ENCODE results near the gene SPG7.

SPG7 gene

DNA sequence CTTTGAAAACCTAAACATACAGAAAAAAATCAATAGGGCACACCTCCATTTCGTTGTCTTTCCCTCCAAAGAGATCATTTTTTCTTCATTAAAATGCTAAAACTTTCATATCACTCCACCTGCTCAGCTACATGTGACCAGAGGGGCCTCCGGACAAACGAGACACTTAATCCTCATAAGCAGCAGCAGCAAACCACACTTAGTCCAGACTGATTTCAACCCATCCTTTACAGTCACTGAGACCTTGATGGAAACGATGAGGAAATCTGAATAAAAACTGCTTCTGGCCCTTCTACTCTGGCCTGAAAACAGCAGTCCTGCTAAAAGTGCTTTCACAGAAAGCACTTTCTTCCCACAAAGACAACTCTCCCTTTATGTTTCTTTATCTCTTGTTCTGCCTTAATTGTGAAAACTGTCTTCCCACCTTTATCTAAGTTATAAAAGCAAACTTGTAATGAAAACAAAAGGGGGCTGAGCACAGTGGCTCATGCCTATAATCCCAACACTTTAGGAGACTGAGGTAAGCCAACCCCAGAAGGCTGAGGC lies 22.4 kb upstream of the SPG7 start:
- no peaks in the 10 kb centered on the region for H3K27me3 ChIP-seq (replicated peaks; ENCODE audit: insufficient read depth, low read length)
- H3K4me2 ChIP-seq (ENCODE audit: low read depth, low read length): 0 out of 2 replicates have a peak overlapping the region, but pooled peaks have one; percentile 32
- peaks cover 41% of the 10 kb centered on the region for H3K4me1 ChIP-seq (ENCODE audit: low read length)
- no peak overlapping the region for H2AFZ ChIP-seq (ENCODE audit: low read length)
- TF ChIP-seq EZH2 (optimal IDR thresholded peaks at IDR 0.05; ENCODE audit: low read depth, low read length): no peak
- no peak for TF ChIP-seq EZH2phosphoT487 (IDR thresholded peaks at IDR 0.05; ENCODE audit: low read length)
- TF ChIP-seq, protein P1, sequence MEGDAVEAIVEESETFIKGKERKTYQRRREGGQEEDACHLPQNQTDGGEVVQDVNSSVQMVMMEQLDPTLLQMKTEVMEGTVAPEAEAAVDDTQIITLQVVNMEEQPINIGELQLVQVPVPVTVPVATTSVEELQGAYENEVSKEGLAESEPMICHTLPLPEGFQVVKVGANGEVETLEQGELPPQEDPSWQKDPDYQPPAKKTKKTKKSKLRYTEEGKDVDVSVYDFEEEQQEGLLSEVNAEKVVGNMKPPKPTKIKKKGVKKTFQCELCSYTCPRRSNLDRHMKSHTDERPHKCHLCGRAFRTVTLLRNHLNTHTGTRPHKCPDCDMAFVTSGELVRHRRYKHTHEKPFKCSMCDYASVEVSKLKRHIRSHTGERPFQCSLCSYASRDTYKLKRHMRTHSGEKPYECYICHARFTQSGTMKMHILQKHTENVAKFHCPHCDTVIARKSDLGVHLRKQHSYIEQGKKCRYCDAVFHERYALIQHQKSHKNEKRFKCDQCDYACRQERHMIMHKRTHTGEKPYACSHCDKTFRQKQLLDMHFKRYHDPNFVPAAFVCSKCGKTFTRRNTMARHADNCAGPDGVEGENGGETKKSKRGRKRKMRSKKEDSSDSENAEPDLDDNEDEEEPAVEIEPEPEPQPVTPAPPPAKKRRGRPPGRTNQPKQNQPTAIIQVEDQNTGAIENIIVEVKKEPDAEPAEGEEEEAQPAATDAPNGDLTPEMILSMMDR (IDR thresholded peaks at IDR 0.05; ENCODE audit: low read length): no peak
- DNase-seq: no peak
- H3K9me3 ChIP-seq (replicated peaks; ENCODE audit: insufficient read depth, low read length): no peaks in the 10 kb centered on the region
- H3F3A ChIP-seq (ENCODE audit: insufficient read depth, low read length): peaks cover 16% of the 10 kb centered on the region
- no peaks in the 10 kb centered on the region for H3K36me3 ChIP-seq (replicated peaks; ENCODE audit: insufficient read depth, low read length)
- H3K27ac ChIP-seq (ENCODE audit: low read length): peak overlapping the region; percentile 24; the same call in 1 of the 2 replicates
- peaks cover 86% of the 10 kb centered on the region for H3K79me2 ChIP-seq (ENCODE audit: low read length)
- H4K20me1 ChIP-seq (ENCODE audit: insufficient read depth, low read length): peaks cover 64% of the 10 kb centered on the region
- no peaks in the 10 kb centered on the region for H3K9me2 ChIP-seq (replicated peaks; ENCODE audit: insufficient read depth, low read length)
- H3K9ac ChIP-seq (ENCODE audit: low read length): no peak overlapping the region
- no peak overlapping the region for H3K4me3 ChIP-seq (ENCODE audit: low read length)

DNA sequence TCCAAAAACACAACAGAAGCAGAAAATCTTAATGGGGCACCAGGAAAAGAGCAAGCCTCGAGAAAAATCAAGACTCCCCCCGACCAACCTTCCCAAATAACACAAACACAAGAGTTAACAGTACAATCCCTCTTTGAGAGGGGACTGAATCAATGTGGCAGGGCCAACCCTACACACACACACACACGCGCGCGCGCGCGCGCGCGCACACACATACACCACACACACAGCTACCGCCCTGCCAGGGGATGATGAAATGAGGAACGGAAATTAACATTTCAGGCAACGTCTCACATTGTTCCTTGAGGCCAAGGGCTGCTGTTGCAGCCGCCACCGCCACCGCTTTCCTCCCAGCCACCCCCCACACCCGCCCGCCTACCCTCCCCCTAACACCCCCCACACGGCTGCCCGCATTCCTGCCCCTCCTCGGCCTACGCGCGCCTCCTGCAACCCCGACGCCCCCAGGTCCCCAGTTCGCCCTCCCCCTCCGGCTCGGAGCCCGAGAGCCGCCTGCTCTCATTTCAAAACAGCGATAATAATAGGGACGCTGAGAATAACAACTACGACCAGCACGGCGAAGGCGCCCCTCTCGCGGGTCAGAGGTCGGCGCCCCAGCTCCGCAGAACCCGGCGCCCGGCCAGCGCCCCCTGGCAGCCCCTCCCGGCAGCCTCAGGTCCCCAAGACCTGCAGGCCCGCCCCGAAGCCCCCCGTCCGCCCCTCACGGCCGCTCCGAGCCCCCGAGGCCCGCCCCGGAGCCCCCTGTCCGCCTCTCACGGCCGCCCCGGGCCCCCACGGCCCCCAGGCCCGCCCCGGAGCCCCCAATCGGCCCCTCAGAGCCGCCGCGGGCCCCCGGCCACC lies 18.9 kb upstream of the SPG7 start:
- H3K27ac ChIP-seq (ENCODE audit: low read length): peak overlapping the region; percentile 87
- no peaks in the 10 kb centered on the region for H3K9me3 ChIP-seq (replicated peaks; ENCODE audit: insufficient read depth, low read length)
- H3K4me1 ChIP-seq (ENCODE audit: low read length): peaks cover 24% of the 10 kb centered on the region
- no peaks in the 10 kb centered on the region for H3K9me2 ChIP-seq (replicated peaks; ENCODE audit: insufficient read depth, low read length)
- peak; percentile 81 for DNase-seq
- peak overlapping the region; percentile 84 for H3K4me2 ChIP-seq (ENCODE audit: low read depth, low read length)
- TF ChIP-seq, protein P1 (IDR thresholded peaks at IDR 0.05; ENCODE audit: low read length): no peak
- TF ChIP-seq EZH2 (optimal IDR thresholded peaks at IDR 0.05; ENCODE audit: low read depth, low read length): no peak
- no peak for TF ChIP-seq EZH2phosphoT487 (IDR thresholded peaks at IDR 0.05; ENCODE audit: low read length)
- no peaks in the 10 kb centered on the region for H3K27me3 ChIP-seq (replicated peaks; ENCODE audit: insufficient read depth, low read length)
- no peaks in the 10 kb centered on the region for H3K36me3 ChIP-seq (replicated peaks; ENCODE audit: insufficient read depth, low read length)
- H3K9ac ChIP-seq (ENCODE audit: low read length): peak overlapping the region; percentile 89
- H3K4me3 ChIP-seq (ENCODE audit: low read length): peak overlapping the region; percentile 69
- no peak overlapping the region for H2AFZ ChIP-seq (ENCODE audit: low read length)
- H3F3A ChIP-seq (ENCODE audit: insufficient read depth, low read length): peaks cover 14% of the 10 kb centered on the region
- H4K20me1 ChIP-seq (ENCODE audit: insufficient read depth, low read length): peaks cover 32% of the 10 kb centered on the region
- peaks cover 64% of the 10 kb centered on the region for H3K79me2 ChIP-seq (ENCODE audit: low read length)

DNA sequence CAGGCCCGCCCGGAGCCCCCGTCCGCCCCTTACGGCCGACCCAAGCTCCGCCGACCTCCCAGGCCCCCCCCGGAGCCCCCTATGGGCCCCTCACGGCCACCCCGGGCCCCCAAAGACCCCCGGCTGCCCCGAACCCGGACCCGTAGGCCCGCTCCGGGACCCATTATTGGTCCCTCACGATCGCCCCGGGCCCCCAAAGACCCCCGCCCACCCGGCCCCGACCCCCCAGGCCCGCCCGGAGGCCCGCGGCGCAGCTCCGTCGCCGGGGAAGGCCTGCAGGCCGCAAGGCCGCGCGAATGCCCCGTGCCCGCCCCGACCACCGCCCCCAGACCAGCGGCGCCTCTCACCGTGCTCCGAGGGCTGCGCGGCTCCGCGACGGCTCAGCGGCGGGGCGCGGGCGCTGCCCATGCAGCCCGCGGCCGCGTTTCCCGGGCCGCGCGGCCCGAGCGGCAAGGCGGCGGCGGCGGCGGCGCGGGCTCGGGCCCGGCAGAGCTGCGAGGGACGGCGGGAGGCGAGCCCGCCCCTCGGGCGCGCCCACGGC lies 18.2 kb upstream of the SPG7 start:
- Histone ChIP-seq H3K36me3 (replicated peaks; ENCODE audit: insufficient read depth, low read length) (no peaks in the 10 kb centered on the region), H2AFZ (ENCODE audit: low read length) (no peak overlapping the region), H3K79me2 (ENCODE audit: low read length) (peaks cover 57% of the 10 kb centered on the region), H3K9ac (ENCODE audit: low read length) (no peak overlapping the region; the same call in 1 of the 2 replicates), H3K4me3 (ENCODE audit: low read length) (no peak overlapping the region), H3K27me3 (replicated peaks; ENCODE audit: insufficient read depth, low read length) (no peaks in the 10 kb centered on the region), H3K9me2 (replicated peaks; ENCODE audit: insufficient read depth, low read length) (no peaks in the 10 kb centered on the region), H3K27ac (ENCODE audit: low read length) (no peak overlapping the region; the same call in 1 of the 2 replicates), H3F3A (ENCODE audit: insufficient read depth, low read length) (peaks cover 8% of the 10 kb centered on the region), H3K9me3 (replicated peaks; ENCODE audit: insufficient read depth, low read length) (no peaks in the 10 kb centered on the region), H3K4me2 (ENCODE audit: low read depth, low read length) (no peak overlapping the region), H3K4me1 (ENCODE audit: low read length) (peaks cover 17% of the 10 kb centered on the region), H4K20me1 (ENCODE audit: insufficient read depth, low read length) (peaks cover 27% of the 10 kb centered on the region)
- TF ChIP-seq EZH2phosphoT487 (IDR thresholded peaks at IDR 0.05; ENCODE audit: low read length): no peak
- no peak for TF ChIP-seq EZH2 (optimal IDR thresholded peaks at IDR 0.05; ENCODE audit: low read depth, low read length)
- no peak for DNase-seq

Data from MM.1S (cell line).